ENCODE data around the gene GCNT2.
"Not testable (repeated sequence)": the region's sequence is repeated elsewhere in the genome, so short reads cannot be mapped to it uniquely, and the experiment has no call there.

GCNT2 gene

GRCh38 chr6:10598084-10598960, 77.2 kb downstream of the GCNT2 start:
- DNase-seq (ENCODE audit: extremely low read depth, low read depth): no peak
- TF ChIP-seq CTCF (IDR thresholded peaks at IDR 0.05; ENCODE audit: low read depth, low read length): no peak

GRCh38 chr6:10599046-10599445, 77.9 kb downstream of the GCNT2 start:
- no peak for DNase-seq (ENCODE audit: extremely low read depth, low read depth)
- TF ChIP-seq CTCF (IDR thresholded peaks at IDR 0.05; ENCODE audit: low read depth, low read length): no peak

GRCh38 chr6:10600681-10601080, 79.5 kb downstream of the GCNT2 start:
- DNase-seq (ENCODE audit: extremely low read depth, low read depth): not testable (repeated sequence)

GRCh38 chr6:10603219-10603618, 82.1 kb downstream of the GCNT2 start:
- no peak for DNase-seq (ENCODE audit: extremely low read depth, low read depth)
- TF ChIP-seq CTCF (IDR thresholded peaks at IDR 0.05; ENCODE audit: low read depth, low read length): no peak

GRCh38 chr6:10609038-10609437, 87.9 kb downstream of the GCNT2 start:
- DNase-seq (ENCODE audit: extremely low read depth, low read depth): no peak
- TF ChIP-seq CTCF (IDR thresholded peaks at IDR 0.05; ENCODE audit: low read depth, low read length): no peak

GRCh38 chr6:10610289-10610688, 89.1 kb downstream of the GCNT2 start:
- DNase-seq (ENCODE audit: extremely low read depth, low read depth): no peak
- TF ChIP-seq CTCF (IDR thresholded peaks at IDR 0.05; ENCODE audit: low read depth, low read length): no peak

GRCh38 chr6:10612161-10612560, 91.0 kb downstream of the GCNT2 start:
- DNase-seq (ENCODE audit: extremely low read depth, low read depth): no peak
- TF ChIP-seq CTCF (IDR thresholded peaks at IDR 0.05; ENCODE audit: low read depth, low read length): no peak

GRCh38 chr6:10613077-10613476, 91.9 kb downstream of the GCNT2 start:
- no peak for DNase-seq (ENCODE audit: extremely low read depth, low read depth)

More at GRCh38 chr6:10613077-10613476, 91.9 kb downstream of the GCNT2 start:
- TF ChIP-seq CTCF (IDR thresholded peaks at IDR 0.05; ENCODE audit: low read depth, low read length): no peak

Measured in AG09319 (cell line).